NCI-H345 (cell line): ENCODE data around the gene PDE8B.
"Not testable (repeated sequence)": the region's sequence is repeated elsewhere in the genome, so short reads cannot be mapped to it uniquely, and the experiment has no call there.

ENCODE experiments used
- DNase-seq: peaks from one replicate; lab custom pipeline; 2025; lab: John Stamatoyannopoulos, UW

Gene PDE8B

GRCh38 chr5:77366717-77367500 lies 156.4 kb downstream of the PDE8B start:
- DNase-seq = no peak

DNA sequence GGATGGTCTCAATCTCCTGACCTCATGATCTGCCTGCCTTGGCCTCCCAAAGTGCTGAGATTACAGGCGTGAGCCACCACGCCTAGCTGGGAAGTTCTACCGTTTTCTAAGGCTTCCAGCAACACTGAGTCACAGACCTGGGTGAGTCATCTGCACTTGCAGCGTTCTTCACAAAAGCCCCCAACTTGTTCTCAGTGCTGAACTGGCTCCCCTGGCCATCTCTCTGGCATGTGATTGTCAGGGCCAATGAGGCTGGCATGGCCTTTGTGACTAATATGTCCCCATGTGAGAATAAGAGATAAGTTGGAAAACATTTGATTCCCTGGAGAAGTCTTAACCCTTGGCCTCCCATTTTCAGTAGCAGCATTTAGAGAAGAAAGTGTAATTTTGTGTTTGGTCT lies 157.3 kb downstream of the PDE8B start:
- no peak for DNase-seq

DNA sequence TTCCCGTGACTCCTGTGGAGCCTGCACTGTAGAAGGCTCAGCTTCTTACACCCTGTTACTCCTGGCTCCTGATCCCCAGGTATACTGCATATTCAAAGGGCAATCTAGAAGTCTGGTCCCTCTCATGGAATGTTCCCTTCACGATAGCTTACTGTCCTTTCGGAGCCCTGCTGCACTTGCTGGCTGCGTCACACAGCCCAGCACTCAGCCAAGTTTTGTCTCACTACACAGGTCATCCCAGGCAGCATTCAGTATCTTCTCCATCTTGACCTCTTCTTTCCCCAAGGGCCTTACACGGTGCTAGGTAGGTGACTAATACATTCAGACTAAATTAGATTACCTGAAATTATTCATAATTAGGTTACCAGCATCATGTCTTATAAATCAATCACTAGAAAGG lies 157.9 kb downstream of the PDE8B start:
- no peak for DNase-seq

DNA sequence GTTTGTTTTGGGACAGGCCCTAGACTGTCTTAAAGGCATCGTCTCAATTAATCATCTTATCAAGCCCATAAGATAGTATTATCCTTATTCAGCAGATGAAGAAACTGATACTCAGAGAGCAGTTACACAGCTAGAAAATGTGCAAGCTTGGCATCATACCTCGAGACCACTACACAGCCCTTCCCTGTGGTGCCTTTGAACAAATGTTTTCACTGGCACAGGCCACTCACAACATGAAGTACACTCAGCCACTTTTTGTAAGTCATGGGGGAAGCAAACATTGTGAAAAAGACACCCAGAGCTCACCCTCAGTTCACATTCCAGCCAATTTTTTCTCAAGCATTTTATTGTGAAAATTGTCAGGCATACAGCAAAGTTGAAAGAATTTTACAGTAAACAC lies 159.1 kb downstream of the PDE8B start:
- DNase-seq = no peak

DNA sequence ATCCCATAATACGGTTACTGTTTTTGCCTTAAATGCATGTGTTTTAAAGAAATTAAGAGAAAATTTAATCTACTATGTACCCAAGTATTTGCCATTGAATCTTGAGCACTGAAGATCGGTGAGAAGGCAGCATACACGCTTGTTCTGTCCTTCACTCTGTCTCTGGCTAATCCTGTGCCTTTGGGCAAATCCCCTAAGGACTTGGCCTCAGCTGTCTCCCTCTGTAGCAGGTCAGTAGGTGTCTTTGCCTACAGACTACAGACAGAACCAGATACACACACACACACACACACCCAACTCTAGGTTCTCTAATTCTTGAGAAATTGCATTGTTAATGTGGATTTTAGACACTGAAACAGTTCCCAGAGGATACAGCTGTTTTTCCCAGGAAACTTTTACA lies 164.2 kb downstream of the PDE8B start:
- DNase-seq = no peak

DNA sequence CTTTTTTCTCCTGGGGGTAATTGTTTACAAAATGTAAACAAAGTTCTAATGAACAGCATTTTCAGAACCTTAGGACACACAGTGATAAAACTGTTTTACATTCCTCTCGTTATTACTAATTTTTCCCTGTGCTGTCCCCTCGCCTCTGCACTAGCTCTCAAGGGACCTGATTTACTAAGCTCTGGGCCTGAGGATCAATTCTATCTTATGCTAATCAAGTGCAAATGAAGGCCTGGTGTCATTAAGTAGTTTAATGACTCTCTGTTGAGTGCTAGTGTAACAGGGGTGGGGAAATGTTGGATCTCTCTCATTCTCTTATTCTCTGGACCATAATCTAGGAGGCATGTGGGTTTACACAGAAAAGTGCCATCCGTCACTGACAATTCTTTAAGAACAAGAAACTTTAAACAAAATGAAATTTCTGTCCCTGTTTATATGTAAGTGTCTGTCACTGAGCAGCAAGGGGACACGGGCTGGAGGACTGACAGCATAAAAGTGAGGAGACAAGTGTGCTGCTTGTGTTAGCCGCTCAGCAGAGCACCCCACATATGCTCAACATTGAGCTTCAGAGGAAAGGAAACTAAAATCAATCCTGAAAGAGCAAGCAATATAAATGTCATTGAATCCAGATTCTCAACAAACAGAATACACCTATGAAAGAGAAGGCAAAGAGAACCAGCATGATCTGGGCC lies 166.3 kb downstream of the PDE8B start:
- DNase-seq = no peak

GRCh38 chr5:77379558-77380061 lies 169.1 kb downstream of the PDE8B start:
- DNase-seq = no peak

DNA sequence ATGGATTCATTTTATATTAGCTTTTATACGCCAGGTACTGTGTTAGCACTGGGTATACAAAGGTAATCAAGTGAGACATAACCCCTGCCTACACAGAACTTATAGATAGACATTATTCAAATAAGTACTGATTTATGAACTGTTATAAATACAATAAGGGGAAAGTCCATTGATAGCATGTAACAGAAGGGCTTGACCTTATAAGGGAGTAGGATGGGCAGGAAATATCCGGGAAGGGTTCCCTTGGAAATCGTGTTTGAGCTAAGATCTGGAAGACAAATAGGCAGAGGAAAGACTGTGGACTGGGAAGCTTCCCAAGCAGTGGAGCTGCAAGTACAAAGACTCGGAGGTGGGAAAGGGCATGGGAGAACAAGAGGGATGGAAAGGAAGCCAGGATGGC lies 170.2 kb downstream of the PDE8B start:
- no peak for DNase-seq

DNA sequence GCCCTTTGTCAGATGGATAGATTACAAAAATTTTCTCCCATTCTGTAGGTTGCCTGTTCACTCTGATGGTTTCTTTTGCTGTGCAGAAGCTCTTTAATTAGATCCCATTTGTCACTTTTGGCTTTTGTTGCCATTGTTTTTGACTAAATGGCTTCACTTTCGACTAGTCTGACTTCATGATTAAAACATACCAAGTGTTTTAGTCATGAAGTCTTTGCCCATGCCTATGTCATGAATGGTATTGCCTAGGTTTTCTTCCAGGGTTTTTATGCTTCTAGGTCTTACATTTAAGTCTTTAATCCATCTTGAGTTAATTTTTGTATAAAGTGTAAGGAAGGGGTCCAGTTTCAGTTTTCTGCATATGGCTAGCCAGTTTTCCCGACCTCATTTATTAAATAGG lies 172.9 kb downstream of the PDE8B start:
- DNase-seq = not testable (repeated sequence)

- not testable (repeated sequence) for DNase-seq
Measured at GRCh38 chr5:77386340-77386739, 175.9 kb downstream of the PDE8B start.

- DNase-seq = no peak
Measured at GRCh38 chr5:77389746-77390145, 179.3 kb downstream of the PDE8B start.

DNA sequence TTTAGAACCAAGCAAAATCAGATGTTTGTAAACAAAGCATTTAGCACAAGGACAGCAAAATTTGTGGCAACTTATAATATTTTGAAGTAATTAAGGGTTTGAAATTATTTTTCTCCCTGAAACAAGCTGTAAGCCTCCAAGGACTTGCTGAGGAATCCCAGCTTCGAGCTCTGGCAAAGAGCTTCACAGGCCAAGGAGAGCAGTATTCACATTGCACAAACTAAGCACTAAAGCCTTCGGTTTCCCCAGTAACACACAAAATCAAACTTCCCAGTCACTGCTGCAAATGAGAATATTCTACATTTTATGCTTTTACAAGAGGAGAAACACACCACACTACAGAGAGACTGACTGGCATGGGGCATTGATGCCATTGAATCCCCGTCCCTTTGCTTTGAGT lies 179.7 kb downstream of the PDE8B start:
- no peak for DNase-seq

- no peak for DNase-seq
Measured at GRCh38 chr5:77390795-77391194, 180.3 kb downstream of the PDE8B start.

GRCh38 chr5:77391240-77391765 lies 180.8 kb downstream of the PDE8B start:
- peak; percentile 40 for DNase-seq

DNA sequence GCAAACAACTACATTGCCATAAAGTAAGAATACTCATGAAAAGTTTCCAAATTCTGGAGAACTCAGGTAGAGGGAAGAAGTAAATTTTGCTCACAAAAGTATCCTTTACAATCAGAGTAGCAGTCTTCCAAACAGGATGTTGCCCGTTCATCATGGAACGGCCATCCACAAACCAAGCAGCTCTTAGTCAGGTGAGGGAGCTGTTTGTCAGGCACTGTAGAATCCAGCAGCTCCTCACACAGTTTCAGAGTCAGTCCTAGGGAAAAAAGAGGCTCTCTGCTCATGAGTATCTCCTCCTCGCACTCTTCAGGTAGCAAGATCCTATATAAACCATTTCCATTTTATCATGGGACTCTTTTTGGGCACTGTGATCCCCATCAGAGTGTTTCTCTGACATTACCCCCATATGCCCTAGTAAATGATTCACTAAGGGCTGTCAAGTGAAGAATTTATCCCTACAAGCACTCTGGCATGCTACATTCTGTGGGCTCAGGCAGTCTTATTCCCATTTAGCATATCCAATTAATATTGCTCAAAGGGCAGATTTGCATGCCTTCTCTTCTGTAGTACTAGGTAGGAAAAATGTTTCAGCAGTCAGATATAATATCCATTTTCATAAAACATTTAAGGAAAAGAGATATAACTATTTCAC lies 183.7 kb downstream of the PDE8B start:
- no peak for DNase-seq

- no peak for DNase-seq
Measured at GRCh38 chr5:77396017-77396416, 185.5 kb downstream of the PDE8B start.

DNA sequence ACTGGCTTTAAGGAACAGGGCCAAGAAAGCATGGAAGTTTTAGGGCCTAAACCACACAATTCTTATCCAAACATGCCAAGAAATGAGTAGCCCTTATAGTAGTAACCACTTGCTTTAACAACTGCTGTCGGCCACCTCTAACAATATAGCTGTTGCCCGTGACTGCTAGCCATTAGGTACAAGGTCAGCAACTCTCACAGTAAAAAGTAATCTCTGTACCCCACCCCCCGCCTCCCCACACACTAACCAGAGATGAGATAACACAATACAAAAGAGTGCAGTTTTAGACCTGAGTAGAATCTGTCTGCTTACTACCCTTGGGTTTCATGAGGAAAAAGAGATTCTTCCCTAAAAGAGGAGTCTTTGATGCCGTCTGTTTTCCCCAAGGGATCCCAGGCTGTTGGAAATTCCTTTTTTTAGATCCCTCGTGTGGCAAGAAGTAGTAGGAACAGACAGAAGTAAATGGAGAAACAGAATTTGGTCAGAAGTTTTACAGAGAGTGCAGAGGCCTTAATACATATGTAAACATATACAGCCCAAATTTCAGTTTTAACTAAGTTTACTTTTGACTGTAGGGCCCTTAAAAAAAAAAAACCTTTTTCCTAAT lies 187.3 kb downstream of the PDE8B start:
- DNase-seq = no peak

DNA sequence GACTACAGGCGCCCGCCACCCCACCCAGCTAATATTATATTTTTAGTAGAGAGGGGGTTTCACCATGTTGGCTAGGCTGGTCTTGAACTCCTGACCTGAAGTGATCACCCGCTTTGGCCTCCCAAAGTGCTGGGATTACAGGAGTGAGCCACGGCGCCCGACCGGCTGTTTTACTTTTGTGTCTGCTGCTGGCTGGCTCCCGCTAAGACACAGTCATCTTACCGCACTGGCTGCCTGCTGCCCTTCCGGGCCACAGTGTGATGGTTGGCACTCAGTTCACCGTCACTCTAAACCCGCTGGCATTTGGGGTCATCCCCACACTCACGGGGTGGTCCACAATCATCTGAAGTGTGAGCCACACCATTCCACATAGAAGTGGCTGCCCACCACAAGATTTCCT lies 188.0 kb downstream of the PDE8B start:
- DNase-seq = no peak

GRCh38 chr5:77398896-77399295 lies 188.4 kb downstream of the PDE8B start:
- DNase-seq = no peak

- no peak for DNase-seq
Measured at GRCh38 chr5:77400645-77401044, 190.2 kb downstream of the PDE8B start.

DNA sequence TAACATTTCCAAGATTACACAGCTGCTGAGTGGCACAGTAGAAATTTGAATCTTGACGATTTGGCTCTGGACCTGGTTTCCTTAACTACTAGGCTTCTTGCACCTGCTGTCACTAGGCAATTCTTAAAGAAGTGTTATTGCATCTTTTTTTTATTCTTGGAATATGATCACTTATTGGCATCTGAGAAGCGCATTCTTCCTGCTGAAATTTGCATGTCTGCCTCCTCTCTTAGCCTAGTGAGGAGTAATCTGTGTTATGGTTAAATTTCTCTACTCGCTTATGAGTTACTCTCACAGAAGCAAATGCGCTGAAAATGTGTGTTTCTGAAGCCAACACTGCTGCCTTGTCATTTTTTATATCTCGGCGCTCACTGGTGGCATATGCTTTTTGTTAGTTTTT lies 192.3 kb downstream of the PDE8B start:
- no peak for DNase-seq

GRCh38 chr5:77407152-77407551 lies 196.7 kb downstream of the PDE8B start:
- no peak for DNase-seq
